ENCODE measurements around the gene E2F7.

E2F7 gene

DNA sequence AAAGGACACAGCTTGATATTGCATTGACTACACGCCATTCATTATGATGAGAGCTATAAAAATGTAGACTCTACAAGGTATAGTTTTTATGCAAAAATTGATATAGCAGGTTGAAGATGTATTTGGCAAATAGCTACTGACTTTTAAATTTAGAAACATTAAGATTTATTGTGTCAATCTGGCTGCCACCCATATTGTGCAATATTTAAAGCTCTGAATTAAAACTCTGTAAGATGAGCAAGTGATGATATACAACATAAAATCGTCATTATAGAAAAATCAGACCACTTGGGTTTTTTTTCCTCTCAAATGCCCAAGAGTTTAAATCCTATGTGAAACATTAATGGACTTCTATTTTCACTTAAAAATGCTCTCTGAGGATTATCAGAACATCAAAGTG lies 36.8 kb upstream of the E2F7 start:
- TF ChIP-seq, protein P1, sequence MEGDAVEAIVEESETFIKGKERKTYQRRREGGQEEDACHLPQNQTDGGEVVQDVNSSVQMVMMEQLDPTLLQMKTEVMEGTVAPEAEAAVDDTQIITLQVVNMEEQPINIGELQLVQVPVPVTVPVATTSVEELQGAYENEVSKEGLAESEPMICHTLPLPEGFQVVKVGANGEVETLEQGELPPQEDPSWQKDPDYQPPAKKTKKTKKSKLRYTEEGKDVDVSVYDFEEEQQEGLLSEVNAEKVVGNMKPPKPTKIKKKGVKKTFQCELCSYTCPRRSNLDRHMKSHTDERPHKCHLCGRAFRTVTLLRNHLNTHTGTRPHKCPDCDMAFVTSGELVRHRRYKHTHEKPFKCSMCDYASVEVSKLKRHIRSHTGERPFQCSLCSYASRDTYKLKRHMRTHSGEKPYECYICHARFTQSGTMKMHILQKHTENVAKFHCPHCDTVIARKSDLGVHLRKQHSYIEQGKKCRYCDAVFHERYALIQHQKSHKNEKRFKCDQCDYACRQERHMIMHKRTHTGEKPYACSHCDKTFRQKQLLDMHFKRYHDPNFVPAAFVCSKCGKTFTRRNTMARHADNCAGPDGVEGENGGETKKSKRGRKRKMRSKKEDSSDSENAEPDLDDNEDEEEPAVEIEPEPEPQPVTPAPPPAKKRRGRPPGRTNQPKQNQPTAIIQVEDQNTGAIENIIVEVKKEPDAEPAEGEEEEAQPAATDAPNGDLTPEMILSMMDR (IDR thresholded peaks at IDR 0.05): no peak

DNA sequence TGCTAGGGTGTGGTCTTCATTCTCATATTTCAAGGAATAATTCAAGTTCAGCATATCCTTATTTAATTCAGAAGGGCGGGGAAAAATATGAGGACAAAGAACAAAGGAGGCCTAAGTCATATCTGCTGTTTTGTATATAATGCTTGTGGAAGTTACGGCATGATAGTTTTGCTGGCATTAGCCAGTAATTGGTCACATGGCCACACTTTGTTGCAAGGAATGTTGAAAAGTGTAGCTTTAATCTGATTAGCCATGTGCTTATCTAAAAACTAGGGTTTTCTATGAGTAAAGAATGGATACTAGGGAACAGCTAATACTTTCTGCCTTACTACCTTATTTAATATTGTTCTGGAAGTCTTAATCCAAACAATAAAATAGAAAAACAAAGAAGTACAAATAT lies 34.4 kb upstream of the E2F7 start:
- TF ChIP-seq, protein P1 (IDR thresholded peaks at IDR 0.05): no peak

DNA sequence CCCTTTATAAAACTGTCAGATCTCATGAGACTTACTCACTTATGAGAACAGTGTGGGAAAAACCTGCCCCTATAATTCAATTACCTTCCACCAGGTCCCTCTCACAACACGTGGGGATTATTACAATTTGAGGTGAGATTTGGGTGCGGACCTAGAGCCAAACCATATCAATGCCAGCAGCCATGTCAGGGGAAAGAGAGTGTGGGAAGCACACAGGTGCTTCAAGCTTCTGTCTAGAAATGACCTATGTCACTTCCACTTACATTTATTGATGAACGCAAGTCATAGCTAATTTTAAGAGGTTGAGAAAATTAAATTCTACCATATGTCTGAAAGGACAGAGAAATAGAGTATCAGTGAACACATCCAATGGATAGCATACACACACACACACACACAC lies 32.5 kb upstream of the E2F7 start:
- TF ChIP-seq, protein P1 (IDR thresholded peaks at IDR 0.05): no peak

DNA sequence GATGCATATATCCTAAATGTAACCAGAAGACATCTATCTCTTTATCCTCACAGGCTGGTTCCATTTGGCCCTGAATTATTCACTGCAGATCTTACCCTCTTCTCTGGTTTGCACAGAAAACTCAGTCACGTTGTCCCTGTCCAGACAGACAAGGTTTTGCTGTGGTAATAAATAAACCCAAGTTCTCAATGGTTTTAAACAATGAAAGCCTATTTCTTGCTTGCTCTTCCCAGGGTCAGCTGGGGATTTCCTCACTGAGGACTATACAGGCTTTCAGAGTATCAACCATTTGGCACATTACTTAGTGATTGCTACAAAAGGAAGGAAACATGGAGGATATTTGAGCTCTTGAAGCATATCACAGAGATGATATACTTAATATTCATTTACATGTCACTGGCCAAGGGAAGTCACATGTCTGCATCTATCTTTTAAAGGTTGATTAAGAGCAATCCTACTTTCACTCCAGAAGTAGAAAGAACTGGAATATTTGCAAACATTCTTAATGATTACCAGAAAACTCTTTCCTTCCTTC lies 24.4 kb upstream of the E2F7 start:
- TF ChIP-seq, protein P1 (IDR thresholded peaks at IDR 0.05): no peak

DNA sequence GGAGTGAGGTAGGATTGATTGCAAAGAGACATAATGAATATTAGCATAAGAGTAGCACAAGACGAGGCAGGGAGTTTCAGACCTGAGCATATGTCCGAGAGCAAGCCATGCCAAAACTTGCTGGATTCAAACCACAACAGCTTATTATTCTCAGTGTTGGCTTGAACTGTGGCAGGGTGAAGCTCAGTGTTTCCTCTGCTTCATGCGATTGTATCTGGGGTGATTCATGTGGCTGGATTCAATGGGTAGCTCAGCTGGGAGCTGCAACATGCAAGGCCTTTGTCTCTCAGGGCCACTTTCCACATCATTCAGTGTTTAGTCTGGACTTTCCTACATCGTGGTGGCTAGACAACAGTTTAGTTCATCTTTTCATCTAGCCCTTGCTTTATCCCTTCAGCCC lies 22.1 kb upstream of the E2F7 start:
- TF ChIP-seq, protein P1 (IDR thresholded peaks at IDR 0.05): no peak

DNA sequence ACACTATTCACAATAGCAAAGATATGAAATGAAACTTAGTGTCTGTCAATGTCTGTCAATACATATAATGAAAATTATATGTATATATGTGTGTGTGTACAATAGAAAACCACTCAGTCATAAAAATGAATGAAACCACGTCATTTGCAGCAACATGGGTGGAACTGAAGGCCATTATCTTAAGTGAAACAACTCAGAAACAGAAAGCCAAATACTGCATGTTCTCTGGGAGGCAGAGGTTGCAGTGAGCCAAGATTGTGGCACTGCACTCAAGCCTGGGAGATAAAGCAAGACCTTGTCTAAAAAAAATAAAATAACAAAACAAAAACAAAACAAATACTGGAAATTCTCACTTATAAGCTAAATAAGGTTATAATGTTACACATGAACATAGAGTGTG lies 16.7 kb upstream of the E2F7 start:
- TF ChIP-seq, protein P1 (IDR thresholded peaks at IDR 0.05): no peak

DNA sequence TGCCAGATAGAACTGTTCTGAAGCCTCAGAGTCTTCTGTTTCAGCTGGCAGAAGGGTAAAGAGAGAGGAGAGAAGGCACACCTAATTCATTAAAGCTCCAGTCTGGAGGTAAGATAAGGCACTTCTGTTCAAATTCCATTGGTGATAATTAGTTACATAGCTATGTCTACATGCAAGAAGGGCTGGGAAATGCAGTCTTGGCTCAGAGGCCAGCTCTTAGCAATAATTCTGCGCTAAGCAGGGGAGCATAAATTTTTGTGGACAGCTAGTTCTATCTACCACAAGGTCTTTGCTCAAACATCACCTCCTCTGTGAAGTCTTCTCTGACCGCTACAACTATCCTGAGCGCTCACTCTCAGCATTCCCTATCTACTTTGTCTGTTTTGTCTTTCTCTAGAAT lies 14.3 kb upstream of the E2F7 start:
- TF ChIP-seq, protein P1 (IDR thresholded peaks at IDR 0.05): no peak

DNA sequence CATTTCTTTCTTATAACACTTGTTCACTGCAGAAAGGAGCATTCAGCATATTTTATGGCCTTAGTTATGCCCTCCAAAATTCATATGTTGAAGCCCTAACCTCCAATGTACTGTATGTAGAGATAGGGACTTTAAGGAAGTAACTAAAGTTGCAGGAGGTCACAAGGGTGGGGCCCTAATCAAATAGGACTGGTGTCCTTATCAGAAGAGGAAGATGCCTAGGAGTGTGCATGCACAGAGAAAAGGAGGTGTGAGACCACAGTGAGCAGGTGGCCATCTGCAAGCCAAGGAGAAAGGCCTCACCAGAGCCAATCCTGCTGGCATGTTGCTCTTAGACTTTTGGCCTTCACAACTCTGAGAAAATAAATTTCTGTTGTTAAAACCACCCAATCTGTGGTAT lies 12.9 kb upstream of the E2F7 start:
- TF ChIP-seq, protein P1 (IDR thresholded peaks at IDR 0.05): no peak

Data from LNCAP (cell line).